Peyer's patch (tissue), 4 donors: ENCODE measurements around the gene ZFP62. TPM values are rescaled to one million over a fixed set of nuclear protein-coding genes. Genes with fewer than 3 reads are reported as not detected.

ENCODE experiments used
- DNase-seq, 3 donors: peaks; one replicate each; pipeline ENCODE4 v3.0.0-alpha.2; 2017 to 2019
- H3K27ac ChIP-seq, 4 donors: fragments of 200-600 bp; sonication (generic); one replicate each; pipeline ENCODE4 v1.5.1; 2016 to 2019
- H3K27me3 ChIP-seq, 2 donors: fragments of 200-600 bp; sonication (generic); one replicate each; pipeline ENCODE4 v1.5.1; 2019
- H3K36me3 ChIP-seq, 3 donors: fragments of 200-600 bp; sonication (generic); one replicate each; pipeline ENCODE4 v1.5.1; 2016 to 2019
- H3K4me1 ChIP-seq, 4 donors: fragments of 200-600 bp; sonication (generic); one replicate each; pipeline ENCODE4 v1.5.1; 2016 to 2019
- H3K4me3 ChIP-seq, 4 donors: fragments of 200-600 bp; sonication (generic); 1 replicate in 3 of 4; 2 replicates in 1 of 4; pipeline ENCODE4 v1.5.1; 2016 to 2019; ENCODE audit warnings: mild to moderate bottlenecking in 1 of 4
- H3K9me3 ChIP-seq, 4 donors: fragments of 200-600 bp; sonication (generic); one replicate each; pipeline ENCODE4 v1.5.1; 2016 to 2019; ENCODE audit warnings: mild to moderate bottlenecking in 1 of 4
- CTCF ChIP-seq, 6 experiments: fragments of 450-650 bp in 4 of 6; fragments of 200-600 bp in 2 of 6; sonication (generic) in 1 of 6; IDR thresholded peaks; one replicate each; pipeline ENCODE4 v1.5.1; 2017 to 2019; ENCODE audit warnings: antibody characterized with exemption in 6 of 6, mild to moderate bottlenecking in 3 of 6, moderate library complexity in 1 of 6
- POLR2A ChIP-seq, 2 donors: fragments of 450-650 bp; IDR thresholded peaks; one replicate each; pipeline ENCODE4 v1.5.1; 2017; ENCODE audit warnings: antibody characterized with exemption in 2 of 2, mild to moderate bottlenecking in 2 of 2, moderate library complexity in 2 of 2
- total RNA-seq, 4 donors: library from RNA; depleted of rRNA; stranded (reverse); fragments of >200 nt; gene quantifications; one replicate each; pipeline ENCODE4 v1.1.0, GENCODE V29; 2016

The ZFP62 gene
- total RNA-seq, 4 donors from 2014 or later: 22.4 to 45.8 (median 36.4) TPM

GRCh38 chr5:180832638-180833068, 28.4 kb downstream of the ZFP62 start:
- H3K36me3 ChIP-seq: peaks cover 0 to 33% (median 0%) of the 10 kb centered on the region in 3 donors
- H3K4me3 ChIP-seq: peak overlapping the region in 2 of 4 donors; percentile 81 to 86
- no peaks in the 10 kb centered on the region for H3K9me3 ChIP-seq
- TF ChIP-seq CTCF (IDR thresholded peaks at IDR 0.05) (no peak), POLR2A (IDR thresholded peaks at IDR 0.05) (no peak)
- no peaks in the 10 kb centered on the region for H3K27me3 ChIP-seq
- peak in 2 of 3 donors; percentile 71 to 74 for DNase-seq
- H3K4me1 ChIP-seq: peaks cover 3 to 20% (median 8%) of the 10 kb centered on the region in 4 donors
- H3K27ac ChIP-seq: peak overlapping the region in 3 of 4 donors; percentile 92 to 99 (median 98)

- peaks cover 3 to 23% (median 8%) of the 10 kb centered on the region in 4 donors for H3K4me1 ChIP-seq
- peaks cover 0 to 24% (median 0%) of the 10 kb centered on the region in 3 donors for H3K36me3 ChIP-seq
Observed at GRCh38 chr5:180831139-180832093, 29.7 kb downstream of the ZFP62 start.

GRCh38 chr5:180830253-180831138, 30.6 kb downstream of the ZFP62 start:
- no peaks in the 10 kb centered on the region for H3K9me3 ChIP-seq
- TF ChIP-seq POLR2A (IDR thresholded peaks at IDR 0.05) (peak; percentile 38 to 66), CTCF (IDR thresholded peaks at IDR 0.05) (no peak)
- no peaks in the 10 kb centered on the region for H3K27me3 ChIP-seq
- H3K27ac ChIP-seq: peak overlapping the region; percentile 92 to 99 (median 98)
- DNase-seq: peak; percentile 77 to 91 (median 81)
- peak overlapping the region; percentile 67 to 92 (median 84) for H3K4me3 ChIP-seq
- peaks cover 7 to 33% (median 9%) of the 10 kb centered on the region in 4 donors for H3K4me1 ChIP-seq
- peaks cover 0 to 17% (median 0%) of the 10 kb centered on the region in 3 donors for H3K36me3 ChIP-seq

More at GRCh38 chr5:180831139-180832093, 29.7 kb downstream of the ZFP62 start:
- no peaks in the 10 kb centered on the region for H3K27me3 ChIP-seq
- DNase-seq: peak; percentile 80 to 95 (median 93)
- H3K27ac ChIP-seq: peak overlapping the region; percentile 92 to 99 (median 98)
- TF ChIP-seq CTCF (IDR thresholded peaks at IDR 0.05) (peak in 3 of 6 experiments; percentile 36 to 43 (median 37)), POLR2A (IDR thresholded peaks at IDR 0.05) (peak; percentile 65 to 77)
- H3K9me3 ChIP-seq: no peaks in the 10 kb centered on the region
- H3K4me3 ChIP-seq: peak overlapping the region; percentile 67 to 92 (median 84)

- TF ChIP-seq POLR2A (IDR thresholded peaks at IDR 0.05) (no peak), CTCF (IDR thresholded peaks at IDR 0.05) (no peak)
- Histone ChIP-seq H3K27me3 (no peaks in the 10 kb centered on the region), H3K4me3 (peak overlapping the region in 2 of 4 donors; percentile 81 to 92), H3K27ac (peak overlapping the region; percentile 92 to 99 (median 98)), H3K9me3 (no peaks in the 10 kb centered on the region), H3K36me3 (peaks cover 0 to 11% (median 0%) of the 10 kb centered on the region in 3 donors), H3K4me1 (peaks cover 7 to 38% (median 9%) of the 10 kb centered on the region in 4 donors)
- DNase-seq: no peak
Observed at GRCh38 chr5:180829726-180830125, 31.4 kb downstream of the ZFP62 start.
